ENCODE measurements around the gene LRP1B.

Gene LRP1B

GRCh38 chr2:140863713-140864112 is 1267.1 kb downstream of the LRP1B start:
- peak; percentile 23 for DNase-seq

DNA sequence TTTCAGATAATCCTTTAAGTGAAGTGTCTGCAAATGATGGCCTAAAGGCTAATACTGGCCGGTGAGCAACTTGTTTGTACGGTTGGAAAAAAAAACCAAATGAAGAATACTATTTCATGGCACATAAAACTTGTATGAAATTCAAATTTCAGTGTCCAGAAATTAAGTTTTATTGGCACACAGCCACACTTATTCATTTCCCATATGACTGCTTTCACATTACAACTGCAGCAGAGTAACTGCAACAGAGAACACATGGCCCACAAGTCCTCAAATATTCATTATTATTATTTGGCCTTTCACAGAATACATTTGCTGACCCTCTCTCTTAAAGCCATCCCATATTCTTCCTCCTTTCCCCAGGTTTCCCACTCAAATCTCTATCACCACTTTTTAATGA is 1268.6 kb downstream of the LRP1B start:
- DNase-seq = no peak

DNA sequence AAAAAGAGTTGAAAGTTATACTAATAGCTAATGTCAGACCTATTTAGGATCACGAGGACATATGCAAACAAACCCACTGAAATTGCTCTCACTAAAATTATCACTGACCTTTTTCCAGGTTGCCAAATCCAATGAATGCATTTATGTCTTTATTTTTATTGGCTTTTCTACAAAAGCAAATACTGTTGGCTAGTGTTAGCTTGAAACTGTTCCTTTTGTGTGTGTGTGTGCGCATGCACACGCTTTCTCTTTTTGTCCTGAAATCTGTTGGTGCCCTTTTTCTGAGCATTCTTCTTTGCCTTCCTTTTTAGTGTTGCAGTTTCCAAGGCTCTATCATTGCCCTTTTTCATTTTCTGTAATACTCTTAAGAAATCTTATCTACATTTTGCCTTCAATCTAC is 1269.2 kb downstream of the LRP1B start:
- no peak for DNase-seq

DNA sequence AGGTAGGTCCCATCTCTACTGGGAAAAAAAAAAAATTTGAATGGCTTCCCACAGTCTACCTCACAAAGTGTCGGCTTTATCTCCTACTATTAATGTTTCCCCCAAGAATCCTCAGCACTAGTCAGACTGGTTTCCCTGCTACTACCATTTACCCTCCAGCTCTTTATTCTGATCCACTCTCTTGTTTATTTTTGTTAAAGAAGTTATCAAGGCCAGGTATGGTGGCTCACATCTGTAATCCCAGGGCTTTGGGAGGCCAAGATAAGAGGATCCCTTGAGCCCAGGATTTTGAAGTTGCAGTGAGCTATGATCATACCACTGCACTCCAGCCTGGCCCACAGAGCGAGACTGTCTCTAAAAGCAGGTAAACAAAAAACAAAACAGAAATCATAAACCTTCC is 1275.3 kb downstream of the LRP1B start:
- no peak for DNase-seq

- no peak for DNase-seq
Measured at GRCh38 chr2:140851258-140851981, 1279.4 kb downstream of the LRP1B start.

GRCh38 chr2:140843186-140843585 is 1287.6 kb downstream of the LRP1B start:
- no peak for DNase-seq

GRCh38 chr2:140842110-140842509 is 1288.7 kb downstream of the LRP1B start:
- DNase-seq = no peak

- DNase-seq = no peak
Measured at GRCh38 chr2:140841141-140841540, 1289.7 kb downstream of the LRP1B start.

GRCh38 chr2:140836826-140837225 is 1294.0 kb downstream of the LRP1B start:
- DNase-seq = no peak

- DNase-seq = no peak
Measured at GRCh38 chr2:140835079-140835478, 1295.7 kb downstream of the LRP1B start.

- no peak for DNase-seq
Measured at GRCh38 chr2:140814141-140814540, 1316.7 kb downstream of the LRP1B start.

DNA sequence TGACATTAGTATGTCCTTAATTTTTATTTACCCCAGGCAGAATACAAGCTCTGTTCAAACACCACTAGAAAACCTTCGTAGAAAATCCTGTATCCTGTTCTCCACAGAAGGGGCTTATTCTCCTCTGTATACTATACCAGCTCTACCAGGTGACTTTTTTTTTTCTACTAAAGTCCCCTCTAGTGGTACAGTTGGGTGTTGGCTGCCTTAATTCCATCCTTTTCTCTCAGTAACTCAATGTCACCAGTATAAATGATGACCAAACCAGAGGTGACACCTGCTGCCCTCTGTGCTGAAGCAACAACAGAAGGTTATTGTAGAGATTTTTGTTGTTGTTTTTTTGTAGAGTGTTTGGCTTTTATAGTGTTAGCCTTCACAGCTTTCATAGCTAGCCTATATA is 1322.0 kb downstream of the LRP1B start:
- DNase-seq = no peak

DNA sequence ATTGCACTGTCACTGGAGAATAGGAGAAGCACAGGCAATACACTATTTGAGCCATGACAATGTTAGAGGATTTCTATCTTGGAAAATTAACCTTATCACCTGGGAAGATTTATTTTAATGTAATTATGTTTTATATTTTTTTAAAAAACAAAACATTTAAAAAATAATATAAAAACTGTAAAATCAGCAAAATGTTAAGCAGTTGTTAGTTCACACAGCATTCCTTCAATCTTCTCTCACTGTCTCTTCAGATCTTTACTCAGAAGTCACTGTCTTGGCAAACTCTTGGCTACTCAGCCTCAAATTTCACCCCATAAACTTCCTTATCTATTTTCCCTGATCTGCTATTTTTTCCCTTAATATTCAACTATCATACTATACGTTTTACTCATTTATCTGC is 1322.6 kb downstream of the LRP1B start:
- no peak for DNase-seq

DNA sequence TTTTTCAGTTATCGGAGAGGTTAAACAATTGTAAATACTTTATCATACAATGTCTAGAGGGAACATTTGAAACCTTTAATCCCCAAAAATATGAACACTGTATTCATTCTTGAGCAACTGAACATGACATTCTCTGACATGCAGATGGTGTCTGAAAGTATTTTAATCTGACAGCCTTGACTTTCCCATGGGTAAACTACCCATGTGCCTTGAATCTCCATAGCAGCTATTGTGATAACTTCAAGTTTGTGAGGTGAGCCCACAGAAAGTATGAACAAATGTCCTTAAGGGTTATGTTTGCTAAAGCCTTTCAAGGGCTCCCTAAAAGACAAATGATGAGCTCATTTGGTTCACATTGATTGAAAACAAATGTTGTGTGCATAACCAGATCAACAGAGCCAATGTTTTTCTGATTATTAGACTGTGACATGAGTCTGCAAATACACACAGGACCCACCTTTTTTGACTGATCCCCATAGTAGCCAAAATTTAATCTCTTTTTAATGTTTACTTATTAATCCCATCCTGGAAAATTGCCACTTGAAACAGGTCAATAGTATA is 1326.0 kb downstream of the LRP1B start:
- no peak for DNase-seq

GRCh38 chr2:140801311-140801710 is 1329.5 kb downstream of the LRP1B start:
- DNase-seq = no peak

- no peak for DNase-seq
Measured at GRCh38 chr2:140797718-140798117, 1333.1 kb downstream of the LRP1B start.

DNA sequence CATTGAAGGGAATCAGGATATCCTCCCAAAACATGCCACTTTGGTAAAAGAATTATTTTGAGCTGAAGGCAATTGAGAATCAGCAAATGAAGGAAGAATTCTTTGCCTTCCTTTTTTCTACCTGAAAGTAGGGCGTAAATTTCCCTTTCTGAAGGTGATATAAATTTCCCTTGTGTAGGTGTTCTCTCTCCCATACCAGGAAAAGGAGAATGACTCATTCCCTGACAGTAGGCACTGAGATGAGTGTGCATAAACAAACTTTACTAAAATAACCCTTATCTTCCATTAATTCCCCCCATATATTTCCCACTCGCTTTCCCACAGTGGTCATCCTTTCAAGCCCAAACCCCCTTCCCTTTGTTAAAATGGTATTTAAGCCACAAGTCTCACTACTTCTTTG is 1339.0 kb downstream of the LRP1B start:
- no peak for DNase-seq

DNA sequence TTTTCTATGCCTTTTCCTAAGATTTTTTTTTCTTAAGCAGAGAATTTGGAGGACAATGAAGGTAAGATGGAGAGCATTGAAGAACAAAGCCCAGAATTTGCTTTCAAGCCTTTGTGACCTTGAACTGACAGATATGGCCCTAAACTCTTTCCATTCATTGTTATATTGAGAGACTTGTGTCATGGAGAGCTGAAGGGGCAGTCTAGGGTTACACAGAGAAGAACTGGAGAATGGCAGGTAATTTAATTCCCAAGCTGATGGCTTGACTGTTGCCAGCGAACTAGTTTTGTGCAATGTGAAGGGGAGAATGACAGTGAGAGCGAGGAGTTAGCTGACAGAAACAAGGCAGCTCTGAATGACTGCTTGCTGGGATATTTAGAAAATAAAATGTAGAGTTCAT is 1344.2 kb downstream of the LRP1B start:
- no peak for DNase-seq

- no peak for DNase-seq
Measured at GRCh38 chr2:140775411-140775810, 1355.4 kb downstream of the LRP1B start.

GRCh38 chr2:140770645-140771044 is 1360.2 kb downstream of the LRP1B start:
- DNase-seq = no peak

- DNase-seq = no peak
Measured at GRCh38 chr2:140761807-140762206, 1369.0 kb downstream of the LRP1B start.

- no peak for DNase-seq
Measured at GRCh38 chr2:140759426-140760156, 1371.2 kb downstream of the LRP1B start.

DNA sequence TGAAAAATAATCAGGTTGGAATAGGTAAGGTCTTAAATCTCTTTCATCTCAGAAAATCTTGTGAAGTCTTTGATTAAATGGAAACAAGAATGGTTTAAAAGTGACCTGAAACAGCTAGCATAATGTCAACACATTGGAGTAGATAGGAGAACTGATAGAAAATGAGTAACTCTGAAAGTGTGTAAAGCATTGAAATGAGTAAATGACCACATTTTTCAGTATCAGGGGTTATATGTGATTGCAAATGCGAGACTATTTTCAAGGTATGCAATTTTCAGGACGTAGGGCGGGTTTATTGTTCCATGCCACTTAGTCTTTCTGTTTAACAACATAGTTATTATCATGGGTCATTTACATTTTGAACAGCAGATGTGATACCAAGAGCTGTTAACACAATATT is 1383.2 kb downstream of the LRP1B start:
- DNase-seq = no peak

- no peak for DNase-seq
Measured at GRCh38 chr2:140747090-140747489, 1383.7 kb downstream of the LRP1B start.

Data from inflammatory macrophage treated with lipopolysaccharide for 4 hours (primary cell).